Activated CD8-positive, alpha-beta T cell treated with anti-CD3 and anti-CD28 coated beads for 36 hours (primary cell): ENCODE results near the gene KCNQ5. TPM values are rescaled to one million over a fixed set of nuclear protein-coding genes. Genes with fewer than 3 reads are reported as not detected.

ENCODE experiments used
- ATAC-seq: fragments of 200-7000 bp; cut with Tn5 transposase; one replicate; pipeline ENCODE4 v1.10.0; 2021; ENCODE audit warnings: mild to moderate bottlenecking, moderate library complexity
- CTCF ChIA-PET: fragments of 350-600 bp; sonication (Branson Sonifier 250); formaldehyde crosslinking; loops from one replicate; lab custom pipeline; 2021; ENCODE audit warnings: antibody characterized with exemption; lab: Charles Lee
- POLR2A ChIA-PET: fragments of 350-600 bp; sonication (Branson Sonifier 250); formaldehyde crosslinking; loops from one replicate; lab custom pipeline; 2021; ENCODE audit warnings: antibody characterized with exemption; lab: Charles Lee
- DNase-seq: peaks from one replicate; pipeline ENCODE4 v3.0.0-alpha.2; 2020
- H3K27ac Mint-ChIP-seq: one replicate; pipeline ENCODE4 v1.8.0; 2021; ENCODE audit warnings: mild to moderate bottlenecking, mixed read lengths
- H3K27me3 Mint-ChIP-seq: one replicate; pipeline ENCODE4 v1.8.0; 2021; ENCODE audit warnings: mixed read lengths
- H3K36me3 Mint-ChIP-seq: one replicate; pipeline ENCODE4 v1.8.0; 2021; ENCODE audit warnings: low read depth, mixed read lengths
- H3K4me1 Mint-ChIP-seq: one replicate; pipeline ENCODE4 v1.8.0; 2021; ENCODE audit warnings: low read depth, mixed read lengths
- H3K4me3 Mint-ChIP-seq: one replicate; pipeline ENCODE4 v1.8.0; 2021; ENCODE audit warnings: mild to moderate bottlenecking, moderate library complexity, mixed read lengths
- H3K9me3 Mint-ChIP-seq: one replicate; pipeline ENCODE4 v1.8.0; 2021; ENCODE audit warnings: mixed read lengths
- CTCF ChIP-seq: fragments of 200-600 bp; IDR thresholded peaks from one replicate; pipeline ENCODE4 v1.8.0; 2022; ENCODE audit warnings: antibody characterized with exemption, mild to moderate bottlenecking
- intact Hi-C: fragments of 100-400 bp; cut with micrococcal nuclease; formaldehyde crosslinking; loops from one replicate; pipeline ENCODE4 v1.10.0; 2022
- total RNA-seq, 2 experiments: library from RNA; stranded (reverse); gene quantifications; one replicate each; pipeline ENCODE4 v1.2.3, GENCODE V29; 2021

KCNQ5 gene
- total RNA-seq, 2 experiments from 2014 or later = 14.6 to 14.9 TPM

- ATAC-seq = no peak
Measured at GRCh38 chr6:73078908-73079610, 457.2 kb downstream of the KCNQ5 start.

GRCh38 chr6:73079611-73079955 lies 457.7 kb downstream of the KCNQ5 start:
- Mint-ChIP-seq H3K4me1 (peaks cover 8% of the 10 kb centered on the region), H3K4me3 (no peak overlapping the region), H3K27me3 (no peaks in the 10 kb centered on the region), H3K36me3 (peaks cover 3% of the 10 kb centered on the region), H3K9me3 (no peaks in the 10 kb centered on the region), H3K27ac (no peak overlapping the region)
- TF ChIP-seq CTCF = no peak
- ChIA-PET POLR2A (interaction anchor here (0.6 kb wide), 1 partner anchor 568 kb away, joined by 3 read pairs; no protein-coding TSS in a partner anchor), CTCF (interaction anchor here (0.9 kb wide), 1 partner anchor 556 kb away, joined by 3 read pairs; no protein-coding TSS in a partner anchor)
- DNase-seq (no peak), ATAC-seq (no peak)
- intact Hi-C loops = no loop called here

More at GRCh38 chr6:73078908-73079610, 457.2 kb downstream of the KCNQ5 start:
- H3K36me3 Mint-ChIP-seq = peaks cover 3% of the 10 kb centered on the region
- DNase-seq = no peak
- no peak for TF ChIP-seq CTCF
- H3K9me3 Mint-ChIP-seq = no peaks in the 10 kb centered on the region
- peaks cover 8% of the 10 kb centered on the region for H3K4me1 Mint-ChIP-seq
- CTCF ChIA-PET = interaction anchor here (0.9 kb wide), 1 partner anchor 555 kb away, joined by 3 read pairs; no protein-coding TSS in a partner anchor
- POLR2A ChIA-PET = interaction anchor here (0.6 kb wide), 1 partner anchor 567 kb away, joined by 3 read pairs; no protein-coding TSS in a partner anchor
- H3K27ac Mint-ChIP-seq = no peak overlapping the region
- intact Hi-C loops = no loop called here
- no peaks in the 10 kb centered on the region for H3K27me3 Mint-ChIP-seq
- H3K4me3 Mint-ChIP-seq = no peak overlapping the region

- no peak for DNase-seq
- Mint-ChIP-seq H3K27me3 (no peaks in the 10 kb centered on the region), H3K36me3 (peaks cover 3% of the 10 kb centered on the region), H3K4me1 (peaks cover 8% of the 10 kb centered on the region), H3K4me3 (no peak overlapping the region), H3K27ac (no peak overlapping the region), H3K9me3 (no peaks in the 10 kb centered on the region)
- intact Hi-C loops = no loop called here
- peak; percentile 53 for ATAC-seq
- CTCF ChIA-PET = no interaction called here
- TF ChIP-seq CTCF = no peak
- POLR2A ChIA-PET = interaction anchor here (0.6 kb wide), 1 partner anchor 568 kb away, joined by 3 read pairs; no protein-coding TSS in a partner anchor
Measured at GRCh38 chr6:73079978-73080377, 458.1 kb downstream of the KCNQ5 start.

- TF ChIP-seq CTCF = no peak
- Mint-ChIP-seq H3K9me3 (no peaks in the 10 kb centered on the region), H3K4me3 (no peak overlapping the region), H3K36me3 (peaks cover 3% of the 10 kb centered on the region), H3K4me1 (peaks cover 8% of the 10 kb centered on the region), H3K27ac (no peak overlapping the region), H3K27me3 (no peaks in the 10 kb centered on the region)
- intact Hi-C loops = no loop called here
- DNase-seq (no peak), ATAC-seq (no peak)
- CTCF ChIA-PET = interaction anchor here (1.5 kb wide), 1 partner anchor 48 kb away, joined by 5 read pairs; no protein-coding TSS in a partner anchor
- POLR2A ChIA-PET = no interaction called here
Measured at GRCh38 chr6:73081955-73082354, 460.1 kb downstream of the KCNQ5 start.

GRCh38 chr6:73083886-73084285 lies 462.0 kb downstream of the KCNQ5 start:
- Mint-ChIP-seq H3K4me1 (peaks cover 14% of the 10 kb centered on the region), H3K36me3 (peaks cover 7% of the 10 kb centered on the region), H3K4me3 (no peak overlapping the region)

More at GRCh38 chr6:73083886-73084285, 462.0 kb downstream of the KCNQ5 start:
- Mint-ChIP-seq H3K27me3 (no peaks in the 10 kb centered on the region), H3K9me3 (no peaks in the 10 kb centered on the region), H3K27ac (no peak overlapping the region)
- intact Hi-C loops = no loop called here
- TF ChIP-seq CTCF = no peak
- ATAC-seq = no peak
- CTCF ChIA-PET = no interaction called here
- DNase-seq = no peak
- POLR2A ChIA-PET = no interaction called here
